AG10803 (cell line): Measurements from ENCODE around the gene MMEL1.

ENCODE experiments used
- DNase-seq: peaks from one replicate; pipeline ENCODE4 v3.0.0; 2010; ENCODE audit warnings: low read depth
- H3K4me3 ChIP-seq: 2 replicates; pipeline ENCODE4 v1.5.1; 2011; ENCODE audit warnings: mild to moderate bottlenecking, low read length, control low read depth
- CTCF ChIP-seq: conservative IDR thresholded peaks from 2 replicates; pipeline ENCODE4 v1.5.1; 2011; ENCODE audit warnings: mild to moderate bottlenecking, low read length, control low read depth, inconsistent platforms

The MMEL1 gene

GRCh38 chr1:2650967-2651645, 18.3 kb upstream of the MMEL1 start:
- no peak for TF ChIP-seq CTCF
- DNase-seq, result no peak
- H3K4me3 ChIP-seq, result no peak overlapping the region

GRCh38 chr1:2646837-2647236, 14.0 kb upstream of the MMEL1 start:
- no peak for DNase-seq

GRCh38 chr1:2645776-2646175, 13.0 kb upstream of the MMEL1 start:
- no peak for TF ChIP-seq CTCF
- H3K4me3 ChIP-seq, result no peak overlapping the region
- DNase-seq, result no peak

More at GRCh38 chr1:2646837-2647236, 14.0 kb upstream of the MMEL1 start:
- H3K4me3 ChIP-seq, result no peak overlapping the region
- TF ChIP-seq CTCF, result no peak

GRCh38 chr1:2645143-2645542, 12.3 kb upstream of the MMEL1 start:
- H3K4me3 ChIP-seq, result no peak overlapping the region
- TF ChIP-seq CTCF, result no peak
- DNase-seq, result no peak

- no peak for TF ChIP-seq CTCF
- H3K4me3 ChIP-seq, result no peak overlapping the region
- DNase-seq, result no peak
Measured at GRCh38 chr1:2644591-2645101, 11.8 kb upstream of the MMEL1 start.

GRCh38 chr1:2644171-2644570, 11.4 kb upstream of the MMEL1 start:
- no peak for DNase-seq
- H3K4me3 ChIP-seq, result no peak overlapping the region
- no peak for TF ChIP-seq CTCF

- TF ChIP-seq CTCF, result no peak
- DNase-seq, result no peak
- H3K4me3 ChIP-seq, result peak overlapping the region; percentile 76
Measured at GRCh38 chr1:2643414-2644077, 10.7 kb upstream of the MMEL1 start.
